GM23248 (cell line): ENCODE results near the gene KIF11. TPM values are rescaled to one million over a fixed set of nuclear protein-coding genes. Genes with fewer than 3 reads are reported as not detected.

Source experiments
- DNase-seq: peaks from one replicate; pipeline ENCODE4 v3.0.0-alpha.2; 2015
- H2AFZ ChIP-seq: fragments of 200-600 bp; sonication (generic); 2 replicates; pipeline ENCODE4 v1.6.1; 2016; ENCODE audit warnings: antibody characterized with exemption
- H3F3A ChIP-seq: fragments of 200-600 bp; sonication (generic); 2 replicates; pipeline ENCODE4 v1.6.1; 2016; ENCODE audit warnings: mild to moderate bottlenecking, antibody characterized with exemption, mixed run types; ENCODE audit not compliant: insufficient read depth
- H3K27ac ChIP-seq: fragments of 200-600 bp; sonication (generic); 2 replicates; pipeline ENCODE4 v1.5.1; 2016; ENCODE audit warnings: mild to moderate bottlenecking
- H3K27me3 ChIP-seq: fragments of 200-600 bp; sonication (generic); replicated peaks from 2 replicates; pipeline ENCODE4 v1.6.1; 2016; ENCODE audit warnings: mild to moderate bottlenecking; ENCODE audit not compliant: insufficient read depth
- H3K36me3 ChIP-seq: fragments of 200-600 bp; sonication (generic); 2 replicates; pipeline ENCODE4 v1.6.1; 2016; ENCODE audit warnings: low read depth, mild to moderate bottlenecking
- H3K4me1 ChIP-seq: fragments of 200-600 bp; sonication (generic); 2 replicates; pipeline ENCODE4 v1.6.1; 2016; ENCODE audit warnings: mild to moderate bottlenecking; ENCODE audit not compliant: insufficient read depth
- H3K4me2 ChIP-seq: fragments of 200-600 bp; sonication (generic); one replicate; pipeline ENCODE4 v1.6.1; 2016; ENCODE audit warnings: mild to moderate bottlenecking; ENCODE audit not compliant: unreplicated experiment
- H3K4me3 ChIP-seq: fragments of 200-600 bp; sonication (generic); 2 replicates; pipeline ENCODE4 v1.5.1; 2016; ENCODE audit warnings: mild to moderate bottlenecking
- H3K79me2 ChIP-seq: fragments of 200-600 bp; sonication (generic); 2 replicates; pipeline ENCODE4 v1.6.1; 2016; ENCODE audit warnings: mild to moderate bottlenecking; ENCODE audit not compliant: insufficient read depth
- H3K9ac ChIP-seq: fragments of 200-600 bp; sonication (generic); 2 replicates; pipeline ENCODE4 v1.6.1; 2016; ENCODE audit warnings: mild to moderate bottlenecking
- H3K9me2 ChIP-seq: fragments of 200-600 bp; sonication (generic); 2 replicates; pipeline ENCODE4 v1.6.1; 2016; ENCODE audit warnings: mixed run types, mild to moderate bottlenecking, moderate library complexity; ENCODE audit not compliant: insufficient read depth
- H3K9me3 ChIP-seq: fragments of 200-600 bp; sonication (generic); one replicate; pipeline ENCODE4 v1.6.1; 2017; ENCODE audit warnings: low read depth
- H4K20me1 ChIP-seq: fragments of 200-600 bp; sonication (generic); 2 replicates; pipeline ENCODE4 v1.6.0; 2016; ENCODE audit not compliant: insufficient read depth
- EZH2 ChIP-seq: fragments of 200-600 bp; sonication (generic); IDR thresholded peaks from 2 replicates; pipeline ENCODE4 v1.6.1; 2018; ENCODE audit warnings: antibody characterized with exemption, mild to moderate bottlenecking; ENCODE audit not compliant: insufficient read depth, poor library complexity, severe bottlenecking
- EZH2phosphoT487 ChIP-seq: fragments of 200-600 bp; sonication (generic); IDR thresholded peaks from 2 replicates; pipeline ENCODE4 v1.6.1; 2018; ENCODE audit warnings: antibody characterized with exemption, moderate library complexity, mild to moderate bottlenecking, low read depth; ENCODE audit not compliant: insufficient read depth
- WGBS, 2 experiments: methylation state at CpG; one replicate each; pipeline ENCODE4 v1.1.6; 2015 to 2017; ENCODE audit warnings: low lambda C conversion rate in 2 of 2, low coverage in 1 of 2; ENCODE audit errors: missing lambda C conversion rate in 2 of 2; 5-methylcytosine and 5-hydroxymethylcytosine counted together
- in situ Hi-C: fragments of 300-500 bp; cut with MboI; formaldehyde crosslinking; loops from 2 replicates; pipeline ENCODE4 v1.15.0; 2020
- polyA plus RNA-seq: library from polyadenylated mRNA; unstranded; fragments of >200 nt; fragmentation: Nextera tagmentation; extraction: Ambion mirVana; gene quantifications from 2 replicates; pipeline ENCODE4 v1.2.1, GENCODE V29; 2016
- small RNA-seq: library from RNA; depleted of rRNA; stranded (forward); fragments of <200 nt; gene quantifications from one replicate; pipeline ENCODE3, GENCODE V24; 2014; ENCODE audit warnings: low read depth, low replicate concordance
- total RNA-seq: library from RNA; depleted of rRNA; stranded (reverse); fragments of >200 nt; shearing (Covaris generic); gene quantifications from 2 replicates; pipeline ENCODE4 v1.2.3, GENCODE V29; 2014; rRNA removed

Gene KIF11
- total and polyA plus RNA-seq, 2 experiments from 2014 or later = 10.8 to 16.2 TPM

DNA sequence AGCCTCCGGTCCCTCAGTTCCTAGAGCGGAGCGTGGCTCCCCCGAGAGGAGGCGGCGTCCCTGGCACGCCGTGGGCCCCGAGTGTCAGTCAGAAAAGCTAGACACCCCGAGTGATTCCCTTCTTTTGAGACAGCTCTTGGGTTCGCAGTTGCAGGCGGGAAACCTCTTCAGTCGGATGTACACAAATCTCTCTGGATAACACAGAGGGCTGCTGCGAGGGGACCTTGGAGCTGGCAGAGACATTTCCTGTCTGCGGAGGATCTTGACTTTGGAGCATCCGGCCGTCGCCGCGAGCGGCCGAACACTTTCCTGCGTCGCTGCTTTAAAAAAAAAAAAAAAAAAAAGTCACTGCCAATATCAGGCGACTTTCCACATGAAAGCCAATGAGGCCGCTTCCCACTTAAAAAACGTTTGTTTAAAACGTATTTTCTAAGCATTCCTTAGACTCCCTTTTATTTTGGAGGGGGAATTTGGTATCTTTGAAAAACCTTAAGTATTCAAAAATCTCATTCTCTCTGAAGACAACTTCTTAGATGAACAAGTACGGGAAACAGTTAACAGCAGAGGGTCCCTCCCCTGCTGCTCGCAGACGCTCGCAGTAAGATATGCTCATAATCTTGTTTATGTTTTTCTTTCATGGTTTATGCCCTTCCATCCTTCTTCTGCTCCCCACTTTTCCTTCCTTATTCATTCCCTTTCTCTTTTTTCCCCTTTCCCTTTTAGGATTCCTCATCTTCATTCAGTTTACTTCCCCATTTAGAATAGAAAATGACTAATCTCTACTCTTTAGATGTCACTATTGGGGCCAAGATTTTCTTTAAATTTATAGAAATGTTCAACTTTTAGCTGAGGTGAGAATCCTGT, 106.8 kb downstream of the KIF11 start:
- H3K79me2 ChIP-seq = no peaks in the 10 kb centered on the region
- no peaks in the 10 kb centered on the region for H3K36me3 ChIP-seq
- H3F3A ChIP-seq = 0 out of 2 replicates have a peak, but pooled peaks cover 13% of the 10 kb centered on the region
- H3K27me3 ChIP-seq = peaks cover 9% of the 10 kb centered on the region
- in situ Hi-C loops = no loop called here
- H3K9ac ChIP-seq = peak overlapping the region; percentile 50
- no peaks in the 10 kb centered on the region for H4K20me1 ChIP-seq
- TF ChIP-seq EZH2phosphoT487 (no peak), EZH2 (no peak)
- H2AFZ ChIP-seq = peak overlapping the region; percentile 89
- H3K27ac ChIP-seq = no peak overlapping the region
- peak; percentile 60 for DNase-seq
- no peaks in the 10 kb centered on the region for H3K9me2 ChIP-seq
- no peaks in the 10 kb centered on the region for H3K9me3 ChIP-seq
- 3% methylated on average over 31 to 32 of the region's 32 CpGs for WGBS, 2 experiments
- peak overlapping the region; percentile 73 for H3K4me2 ChIP-seq
- no peaks in the 10 kb centered on the region for H3K4me1 ChIP-seq
- peak overlapping the region; percentile 72 for H3K4me3 ChIP-seq

GRCh38 chr10:92702301-92702916, 109.5 kb downstream of the KIF11 start:
- H3K79me2 ChIP-seq = no peaks in the 10 kb centered on the region
- no peaks in the 10 kb centered on the region for H4K20me1 ChIP-seq
- in situ Hi-C loops = no loop called here
- H3K4me3 ChIP-seq = no peak overlapping the region
- no peaks in the 10 kb centered on the region for H3K27me3 ChIP-seq
- 0 out of 2 replicates have a peak, but pooled peaks cover 6% of the 10 kb centered on the region for H3F3A ChIP-seq
- TF ChIP-seq EZH2phosphoT487 (no peak), EZH2 (no peak)
- no peaks in the 10 kb centered on the region for H3K9me3 ChIP-seq
- WGBS, 2 experiments = 54 to 62% methylated on average over 4 of the region's 4 CpGs
- no peak overlapping the region for H3K27ac ChIP-seq
- DNase-seq = no peak
- H2AFZ ChIP-seq = peak overlapping the region; percentile 3; the same call in 1 of the 2 replicates
- H3K36me3 ChIP-seq = no peaks in the 10 kb centered on the region
- H3K9ac ChIP-seq = no peak overlapping the region
- H3K4me1 ChIP-seq = no peaks in the 10 kb centered on the region
- H3K4me2 ChIP-seq = no peak overlapping the region
- no peaks in the 10 kb centered on the region for H3K9me2 ChIP-seq

Small RNA genes lying within 50 kb of the gene (small RNA-seq; reads per million reads assigned to genes)
- not detected for gene RN7SL644P

Other genes with a start within 250 kb of the KIF11 start
- 22.8 and 26.4 TPM in 2 replicates for gene IDE, start 19.0 kb upstream of the KIF11 start, total RNA-seq
- 18.6 and 19.6 TPM in 2 replicates for gene IDE, start 19.0 kb upstream of the KIF11 start, polyA plus RNA-seq
- 0.13 and 0.54 TPM in 2 replicates for gene HHEX, start 96.8 kb downstream of the KIF11 start, total RNA-seq
- gene HHEX, start 96.8 kb downstream of the KIF11 start, polyA plus RNA-seq = 0.10 and 0.32 TPM in 2 replicates